GM23338 (cell line): ENCODE measurements around the gene SLAMF6. TPM values are rescaled to one million over a fixed set of nuclear protein-coding genes. Genes with fewer than 3 reads are reported as not detected.

ENCODE experiments used
- ATAC-seq: fragments of 200-7000 bp; cut with Tn5 transposase; 3 replicates; pipeline ENCODE4 v1.9.1; 2020
- DNase-seq: peaks from one replicate; pipeline ENCODE4 v3.0.0-alpha.2; 2015; ENCODE audit warnings: low spot score
- H2AFZ ChIP-seq: fragments of 200-600 bp; sonication (generic); 2 replicates; pipeline ENCODE4 v1.8.0; 2016; ENCODE audit warnings: antibody characterized with exemption, mild to moderate bottlenecking, moderate library complexity
- H3F3A ChIP-seq: fragments of 200-600 bp; sonication (generic); replicated peaks from 2 replicates; pipeline ENCODE4 v1.8.0; 2017; ENCODE audit warnings: antibody characterized with exemption, mixed run types, low read depth
- H3K27ac ChIP-seq: fragments of 200-600 bp; sonication (generic); 2 replicates; pipeline ENCODE4 v1.6.1; 2016; ENCODE audit warnings: low read depth
- H3K27me3 ChIP-seq: fragments of 200-600 bp; sonication (generic); 2 replicates; pipeline ENCODE4 v1.8.0; 2016; ENCODE audit warnings: mild to moderate bottlenecking, mixed run types, moderate library complexity; ENCODE audit not compliant: insufficient read depth
- H3K36me3 ChIP-seq: fragments of 200-600 bp; sonication (generic); 2 replicates; pipeline ENCODE4 v1.8.0; 2016; ENCODE audit warnings: mild to moderate bottlenecking; ENCODE audit not compliant: insufficient read depth
- H3K4me1 ChIP-seq: fragments of 200-600 bp; sonication (generic); 2 replicates; pipeline ENCODE4 v1.8.0; 2016; ENCODE audit warnings: mild to moderate bottlenecking, moderate library complexity; ENCODE audit not compliant: insufficient read depth
- H3K4me2 ChIP-seq: fragments of 200-600 bp; sonication (generic); 2 replicates; pipeline ENCODE4 v1.7.1; 2017; ENCODE audit warnings: mixed run types
- H3K4me3 ChIP-seq: fragments of 200-600 bp; sonication (generic); 2 replicates; pipeline ENCODE4 v1.6.1; 2016; ENCODE audit warnings: mixed run types
- H3K79me2 ChIP-seq: fragments of 200-600 bp; sonication (generic); replicated peaks from 2 replicates; pipeline ENCODE4 v1.8.0; 2017; ENCODE audit warnings: mild to moderate bottlenecking; ENCODE audit not compliant: insufficient read depth
- H3K9me2 ChIP-seq: fragments of 200-600 bp; sonication (generic); 2 replicates; pipeline ENCODE4 v1.8.0; 2017; ENCODE audit not compliant: insufficient read depth
- H4K20me1 ChIP-seq: fragments of 200-600 bp; sonication (generic); replicated peaks from 2 replicates; pipeline ENCODE4 v1.8.0; 2017; ENCODE audit warnings: mild to moderate bottlenecking; ENCODE audit not compliant: insufficient read depth
- H3K27ac Mint-ChIP-seq: 2 replicates; pipeline ENCODE4 v1.8.0; 2020; ENCODE audit warnings: inconsistent platforms, mild to moderate bottlenecking, moderate library complexity, mixed read lengths
- H3K27me3 Mint-ChIP-seq: 3 replicates; pipeline ENCODE4 v1.8.0; 2022; ENCODE audit warnings: low read depth, mild to moderate bottlenecking, moderate library complexity, mixed read lengths, inconsistent platforms; ENCODE audit not compliant: insufficient read depth, poor library complexity
- H3K36me3 Mint-ChIP-seq: 3 replicates; pipeline ENCODE4 v1.8.0; 2021; ENCODE audit warnings: low read depth, mild to moderate bottlenecking, inconsistent platforms, moderate library complexity, mixed read lengths
- H3K4me1 Mint-ChIP-seq: 3 replicates; pipeline ENCODE4 v1.8.0; 2020; ENCODE audit warnings: mild to moderate bottlenecking, inconsistent platforms, mixed read lengths
- H3K4me3 Mint-ChIP-seq: 3 replicates; pipeline ENCODE4 v1.8.0; 2021; ENCODE audit warnings: moderate library complexity, mild to moderate bottlenecking, inconsistent platforms, mixed read lengths
- H3K9me3 Mint-ChIP-seq: 3 replicates; pipeline ENCODE4 v1.8.0; 2020; ENCODE audit warnings: moderate library complexity, mild to moderate bottlenecking, inconsistent platforms, mixed read lengths
- CREB1 ChIP-seq: fragments of 250-450 bp; sonication (Bioruptor Pico); IDR thresholded peaks from 2 replicates; pipeline ENCODE4 v1.5.0; 2020; ENCODE audit warnings: low read depth, mild to moderate bottlenecking, moderate library complexity
- EZH2 ChIP-seq: fragments of 200-600 bp; sonication (generic); IDR thresholded peaks from one replicate; pipeline ENCODE4 v1.8.0; 2017; ENCODE audit warnings: antibody characterized with exemption, mild to moderate bottlenecking, low read depth; ENCODE audit not compliant: unreplicated experiment
- JUNB ChIP-seq: IDR thresholded peaks from one replicate; pipeline ENCODE4 v1.6.1; 2016; ENCODE audit warnings: antibody characterized with exemption; ENCODE audit not compliant: unreplicated experiment
- POLR2AphosphoS5 ChIP-seq: IDR thresholded peaks from 2 replicates; pipeline ENCODE4 v1.6.1; 2016; ENCODE audit warnings: antibody characterized with exemption, low read depth
- REST ChIP-seq: IDR thresholded peaks from one replicate; pipeline ENCODE4 v1.6.1; 2018; ENCODE audit warnings: antibody characterized with exemption; ENCODE audit not compliant: unreplicated experiment
- STAT1 ChIP-seq: IDR thresholded peaks from one replicate; pipeline ENCODE4 v1.6.1; 2016; ENCODE audit warnings: antibody characterized with exemption; ENCODE audit not compliant: unreplicated experiment
- ZNF114 ChIP-seq: fragments of 250-450 bp; sonication (Bioruptor Pico); IDR thresholded peaks from 2 replicates; pipeline ENCODE4 v1.5.0; 2020; ENCODE audit warnings: mild to moderate bottlenecking, moderate library complexity
- ZNF331 ChIP-seq: fragments of 250-450 bp; sonication (Bioruptor Pico); IDR thresholded peaks from 2 replicates; pipeline ENCODE4 v1.5.0; 2020; ENCODE audit warnings: low read depth, mild to moderate bottlenecking, moderate library complexity
- ZNF462 ChIP-seq: fragments of 250-450 bp; sonication (Bioruptor Pico); IDR thresholded peaks from 2 replicates; pipeline ENCODE4 v1.5.0; 2020; ENCODE audit warnings: mild to moderate bottlenecking, moderate library complexity
- polyA plus RNA-seq: library from polyadenylated mRNA; unstranded; fragments of >200 nt; fragmentation: Nextera tagmentation; extraction: Ambion mirVana; gene quantifications from 2 replicates; pipeline ENCODE4 v1.2.1, GENCODE V29; 2016
- total RNA-seq: library from RNA; depleted of rRNA; stranded (reverse); fragments of >200 nt; shearing (Covaris generic); gene quantifications from 2 replicates; pipeline ENCODE4 v1.2.3, GENCODE V29; 2014
- TF ChIP-seq, protein P1 (sequence below): IDR thresholded peaks from 2 replicates; pipeline ENCODE4 v1.6.1; 2016; ENCODE audit warnings: antibody characterized with exemption
- TF ChIP-seq, protein P2 (sequence below), 2 experiments: fragments of 200-600 bp in 1 of 2; sonication (generic) in 1 of 2; conservative IDR thresholded peaks; 2 replicates each; pipeline versions ENCODE4 v1.5.1 to v1.6.1; 2016 to 2017; ENCODE audit warnings: antibody characterized with exemption in 2 of 2, low read depth in 2 of 2, mild to moderate bottlenecking in 2 of 2, moderate library complexity in 1 of 2

Gene SLAMF6
- total and polyA plus RNA-seq, 2 experiments from 2014 or later, result not detected

DNA sequence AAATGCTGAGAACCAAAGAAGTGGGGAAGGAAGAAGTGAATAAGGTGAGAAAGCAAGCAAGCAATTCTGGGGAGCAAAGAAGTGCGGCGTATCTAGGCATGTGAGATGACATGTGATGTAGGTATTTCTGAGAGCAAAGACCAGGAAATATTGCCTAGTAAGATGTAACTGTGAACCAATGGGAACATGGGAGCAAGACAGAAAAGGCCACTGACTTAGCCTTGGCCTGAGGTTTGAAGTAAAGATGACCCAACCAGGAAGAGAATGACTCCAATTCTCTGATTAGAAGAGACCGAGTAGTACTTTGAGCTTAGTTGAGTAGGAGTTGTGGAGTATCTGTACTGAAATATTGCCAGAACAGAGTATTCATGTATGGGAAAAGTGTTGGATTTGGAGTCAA, 31.1 kb downstream of the SLAMF6 start:
- no peaks in the 10 kb centered on the region for H3F3A ChIP-seq
- TF ChIP-seq, protein P1, sequence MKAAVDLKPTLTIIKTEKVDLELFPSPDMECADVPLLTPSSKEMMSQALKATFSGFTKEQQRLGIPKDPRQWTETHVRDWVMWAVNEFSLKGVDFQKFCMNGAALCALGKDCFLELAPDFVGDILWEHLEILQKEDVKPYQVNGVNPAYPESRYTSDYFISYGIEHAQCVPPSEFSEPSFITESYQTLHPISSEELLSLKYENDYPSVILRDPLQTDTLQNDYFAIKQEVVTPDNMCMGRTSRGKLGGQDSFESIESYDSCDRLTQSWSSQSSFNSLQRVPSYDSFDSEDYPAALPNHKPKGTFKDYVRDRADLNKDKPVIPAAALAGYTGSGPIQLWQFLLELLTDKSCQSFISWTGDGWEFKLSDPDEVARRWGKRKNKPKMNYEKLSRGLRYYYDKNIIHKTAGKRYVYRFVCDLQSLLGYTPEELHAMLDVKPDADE, result no peak
- TF ChIP-seq ZNF331 (CRISPR knock-in tag) (no peak), REST (no peak), EZH2 (no peak), ZNF114 (CRISPR knock-in tag) (no peak), CREB1 (CRISPR knock-in tag) (no peak), POLR2AphosphoS5 (no peak), ZNF462 (CRISPR knock-in tag) (no peak), JUNB (no peak), STAT1 (no peak)
- TF ChIP-seq, protein P2, sequence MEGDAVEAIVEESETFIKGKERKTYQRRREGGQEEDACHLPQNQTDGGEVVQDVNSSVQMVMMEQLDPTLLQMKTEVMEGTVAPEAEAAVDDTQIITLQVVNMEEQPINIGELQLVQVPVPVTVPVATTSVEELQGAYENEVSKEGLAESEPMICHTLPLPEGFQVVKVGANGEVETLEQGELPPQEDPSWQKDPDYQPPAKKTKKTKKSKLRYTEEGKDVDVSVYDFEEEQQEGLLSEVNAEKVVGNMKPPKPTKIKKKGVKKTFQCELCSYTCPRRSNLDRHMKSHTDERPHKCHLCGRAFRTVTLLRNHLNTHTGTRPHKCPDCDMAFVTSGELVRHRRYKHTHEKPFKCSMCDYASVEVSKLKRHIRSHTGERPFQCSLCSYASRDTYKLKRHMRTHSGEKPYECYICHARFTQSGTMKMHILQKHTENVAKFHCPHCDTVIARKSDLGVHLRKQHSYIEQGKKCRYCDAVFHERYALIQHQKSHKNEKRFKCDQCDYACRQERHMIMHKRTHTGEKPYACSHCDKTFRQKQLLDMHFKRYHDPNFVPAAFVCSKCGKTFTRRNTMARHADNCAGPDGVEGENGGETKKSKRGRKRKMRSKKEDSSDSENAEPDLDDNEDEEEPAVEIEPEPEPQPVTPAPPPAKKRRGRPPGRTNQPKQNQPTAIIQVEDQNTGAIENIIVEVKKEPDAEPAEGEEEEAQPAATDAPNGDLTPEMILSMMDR (conservative IDR thresholded peaks at IDR 0.05; ENCODE audit: low read depth in 2 of 2), result no peak
- DNase-seq (no peak), ATAC-seq (no peak)
- H3K27me3 Mint-ChIP-seq, result peaks cover 1% of the 10 kb centered on the region
- no peak overlapping the region for H3K4me3 ChIP-seq
- no peaks in the 10 kb centered on the region for H3K9me3 Mint-ChIP-seq
- peaks cover 24% of the 10 kb centered on the region; the same call in 1 of the 2 replicates for H3K9me2 ChIP-seq
- peaks cover 12% of the 10 kb centered on the region; the same call in 2 of the 3 replicates for H3K4me1 Mint-ChIP-seq
- H3K27ac ChIP-seq, result no peak overlapping the region
- H3K27me3 ChIP-seq, result no peaks in the 10 kb centered on the region
- no peaks in the 10 kb centered on the region for H3K36me3 ChIP-seq
- no peak overlapping the region for H3K4me3 Mint-ChIP-seq
- no peak overlapping the region for H3K27ac Mint-ChIP-seq
- H4K20me1 ChIP-seq, result no peaks in the 10 kb centered on the region
- H3K36me3 Mint-ChIP-seq, result no peaks in the 10 kb centered on the region
- peaks cover 2% of the 10 kb centered on the region; the same call in 1 of the 2 replicates for H3K4me1 ChIP-seq
- H2AFZ ChIP-seq, result no peak overlapping the region
- no peaks in the 10 kb centered on the region for H3K79me2 ChIP-seq
- H3K4me2 ChIP-seq, result no peak overlapping the region
